HCT116 (cell line): ENCODE results near the gene FERMT1.

Source experiments
- CEBPB ChIP-seq: IDR thresholded peaks from 2 replicates; pipeline ENCODE4 v1.6.1; 2012; ENCODE audit warnings: low read depth
- CTCF ChIP-seq, 3 experiments: fragments of 200-600 bp in 1 of 3; sonication (generic) in 1 of 3; IDR thresholded peaks in 2 of 3; conservative IDR thresholded peaks in 1 of 3; 2 replicates each; pipeline ENCODE4 v1.5.1; 2012 to 2017; ENCODE audit warnings: low read depth in 2 of 3, low read length in 2 of 3, antibody characterized with exemption in 1 of 3, borderline replicate concordance in 1 of 3, control low read depth in 1 of 3, mild to moderate bottlenecking in 1 of 3, mixed read lengths in 1 of 3, mixed run types in 1 of 3, moderate library complexity in 1 of 3; ENCODE audit not compliant: insufficient read depth in 1 of 3
- EZH2 ChIP-seq: fragments of 200-600 bp; sonication (generic); IDR thresholded peaks from 2 replicates; pipeline ENCODE4 v1.6.1; 2017; ENCODE audit warnings: antibody characterized with exemption, mixed run types
- EZH2phosphoT487 ChIP-seq: fragments of 200-600 bp; IDR thresholded peaks from 2 replicates; pipeline ENCODE4 v1.6.1; 2018; ENCODE audit warnings: antibody characterized with exemption, borderline replicate concordance
- MAX ChIP-seq: IDR thresholded peaks from 2 replicates; pipeline ENCODE4 v1.6.1; 2012
- POLR2A ChIP-seq: IDR thresholded peaks from 2 replicates; pipeline ENCODE4 v1.7.0; 2011; ENCODE audit warnings: borderline replicate concordance; ENCODE audit not compliant: insufficient read depth, insufficient read length; ENCODE audit errors: extremely low read depth
- POLR2AphosphoS5 ChIP-seq: IDR thresholded peaks from 2 replicates; pipeline ENCODE4 v1.6.1; 2011; ENCODE audit warnings: mild to moderate bottlenecking, low read depth, low read length, moderate library complexity
- RAD21 ChIP-seq: IDR thresholded peaks from 2 replicates; pipeline ENCODE4 v1.6.1; 2012; ENCODE audit warnings: low read depth, mild to moderate bottlenecking
- REST ChIP-seq: IDR thresholded peaks from 2 replicates; pipeline ENCODE4 v1.6.1; 2012; ENCODE audit warnings: low read depth
- SIN3A ChIP-seq: IDR thresholded peaks from 2 replicates; pipeline ENCODE4 v1.6.1; 2012; ENCODE audit warnings: low read depth
- ZBTB33 ChIP-seq: IDR thresholded peaks from 2 replicates; pipeline ENCODE4 v1.6.1; 2011; ENCODE audit warnings: mild to moderate bottlenecking, low read length, moderate library complexity; ENCODE audit not compliant: insufficient replicate concordance; ENCODE audit errors: extremely low read depth

- TF ChIP-seq CTCF (IDR thresholded peaks at IDR 0.05 in 2 of 3, conservative IDR thresholded peaks at IDR 0.05 in 1 of 3; ENCODE audit: borderline replicate concordance in 1 of 3, insufficient read depth in 1 of 3, low read depth in 2 of 3, low read length in 2 of 3) (no peak), REST (no peak), EZH2 (no peak), POLR2A (no peak), CEBPB (no peak), EZH2phosphoT487 (no peak), POLR2AphosphoS5 (no peak), RAD21 (no peak), SIN3A (no peak), MAX (no peak), ZBTB33 (no peak)
Observed at GRCh38 chr20:6046432-6046831, 76.4 kb downstream of the FERMT1 start.
